ENCODE results near the gene PDLIM5. TPM values are rescaled to one million over a fixed set of nuclear protein-coding genes. Genes with fewer than 3 reads are reported as not detected.

PDLIM5 gene
- total RNA-seq, 1 experiment from 2014 or later: 44.7 TPM

DNA sequence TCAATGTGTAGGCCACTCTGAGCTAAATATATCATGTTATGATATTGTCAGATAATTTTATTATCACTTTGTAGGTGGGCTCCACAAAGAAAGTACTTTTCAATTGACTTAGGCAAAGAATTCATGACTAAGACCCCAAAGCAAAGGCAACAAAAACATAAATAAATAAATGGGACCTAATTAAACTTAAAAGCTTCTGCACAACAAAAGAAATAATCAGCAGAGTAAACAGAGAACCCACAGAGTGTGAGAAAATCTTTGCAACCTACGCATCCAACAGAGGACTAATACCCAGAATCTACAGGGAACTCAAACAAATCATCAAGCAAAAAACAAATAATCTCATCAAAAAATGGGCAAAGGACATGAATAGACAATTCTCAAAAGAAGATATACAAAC, 15.2 kb upstream of the PDLIM5 start:
- in situ Hi-C loops (cut with HindIII; ENCODE audit: low pct_unique_long_range_greater_than_20kb, low sequenced_read_pairs): no loop called here
- intact Hi-C loops (cut with micrococcal nuclease; ENCODE audit: unreplicated experiment): no loop called here
- TF ChIP-seq, protein P1, sequence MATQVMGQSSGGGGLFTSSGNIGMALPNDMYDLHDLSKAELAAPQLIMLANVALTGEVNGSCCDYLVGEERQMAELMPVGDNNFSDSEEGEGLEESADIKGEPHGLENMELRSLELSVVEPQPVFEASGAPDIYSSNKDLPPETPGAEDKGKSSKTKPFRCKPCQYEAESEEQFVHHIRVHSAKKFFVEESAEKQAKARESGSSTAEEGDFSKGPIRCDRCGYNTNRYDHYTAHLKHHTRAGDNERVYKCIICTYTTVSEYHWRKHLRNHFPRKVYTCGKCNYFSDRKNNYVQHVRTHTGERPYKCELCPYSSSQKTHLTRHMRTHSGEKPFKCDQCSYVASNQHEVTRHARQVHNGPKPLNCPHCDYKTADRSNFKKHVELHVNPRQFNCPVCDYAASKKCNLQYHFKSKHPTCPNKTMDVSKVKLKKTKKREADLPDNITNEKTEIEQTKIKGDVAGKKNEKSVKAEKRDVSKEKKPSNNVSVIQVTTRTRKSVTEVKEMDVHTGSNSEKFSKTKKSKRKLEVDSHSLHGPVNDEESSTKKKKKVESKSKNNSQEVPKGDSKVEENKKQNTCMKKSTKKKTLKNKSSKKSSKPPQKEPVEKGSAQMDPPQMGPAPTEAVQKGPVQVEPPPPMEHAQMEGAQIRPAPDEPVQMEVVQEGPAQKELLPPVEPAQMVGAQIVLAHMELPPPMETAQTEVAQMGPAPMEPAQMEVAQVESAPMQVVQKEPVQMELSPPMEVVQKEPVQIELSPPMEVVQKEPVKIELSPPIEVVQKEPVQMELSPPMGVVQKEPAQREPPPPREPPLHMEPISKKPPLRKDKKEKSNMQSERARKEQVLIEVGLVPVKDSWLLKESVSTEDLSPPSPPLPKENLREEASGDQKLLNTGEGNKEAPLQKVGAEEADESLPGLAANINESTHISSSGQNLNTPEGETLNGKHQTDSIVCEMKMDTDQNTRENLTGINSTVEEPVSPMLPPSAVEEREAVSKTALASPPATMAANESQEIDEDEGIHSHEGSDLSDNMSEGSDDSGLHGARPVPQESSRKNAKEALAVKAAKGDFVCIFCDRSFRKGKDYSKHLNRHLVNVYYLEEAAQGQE (IDR thresholded peaks at IDR 0.05; ENCODE audit: insufficient read depth in 1 of 2, low read depth in 2 of 2, low read length in 1 of 2): no peak
- TF ChIP-seq TCF7L2 (IDR thresholded peaks at IDR 0.05; ENCODE audit: low read depth, low read length) (no peak), SIN3A (IDR thresholded peaks at IDR 0.05; ENCODE audit: borderline replicate concordance, insufficient read depth, low read depth, low read length) (no peak), POLR2AphosphoS5 (IDR thresholded peaks at IDR 0.05; ENCODE audit: low read depth, low read length) (no peak)
- TF ChIP-seq, protein P2, sequence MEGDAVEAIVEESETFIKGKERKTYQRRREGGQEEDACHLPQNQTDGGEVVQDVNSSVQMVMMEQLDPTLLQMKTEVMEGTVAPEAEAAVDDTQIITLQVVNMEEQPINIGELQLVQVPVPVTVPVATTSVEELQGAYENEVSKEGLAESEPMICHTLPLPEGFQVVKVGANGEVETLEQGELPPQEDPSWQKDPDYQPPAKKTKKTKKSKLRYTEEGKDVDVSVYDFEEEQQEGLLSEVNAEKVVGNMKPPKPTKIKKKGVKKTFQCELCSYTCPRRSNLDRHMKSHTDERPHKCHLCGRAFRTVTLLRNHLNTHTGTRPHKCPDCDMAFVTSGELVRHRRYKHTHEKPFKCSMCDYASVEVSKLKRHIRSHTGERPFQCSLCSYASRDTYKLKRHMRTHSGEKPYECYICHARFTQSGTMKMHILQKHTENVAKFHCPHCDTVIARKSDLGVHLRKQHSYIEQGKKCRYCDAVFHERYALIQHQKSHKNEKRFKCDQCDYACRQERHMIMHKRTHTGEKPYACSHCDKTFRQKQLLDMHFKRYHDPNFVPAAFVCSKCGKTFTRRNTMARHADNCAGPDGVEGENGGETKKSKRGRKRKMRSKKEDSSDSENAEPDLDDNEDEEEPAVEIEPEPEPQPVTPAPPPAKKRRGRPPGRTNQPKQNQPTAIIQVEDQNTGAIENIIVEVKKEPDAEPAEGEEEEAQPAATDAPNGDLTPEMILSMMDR (IDR thresholded peaks at IDR 0.05): no peak
- H3K36me3 ChIP-seq (ENCODE audit: control insufficient read depth, insufficient read depth, low read length): no peaks in the 10 kb centered on the region
- H3K27ac ChIP-seq (ENCODE audit: low read length): no peak overlapping the region
- no peak overlapping the region for H3K4me3 ChIP-seq (ENCODE audit: low read depth in 2 of 2, low read length in 2 of 2)
- DNase-seq (ENCODE audit: low read depth, low spot score): no peak
- POLR2A ChIA-PET: no interaction called here
- H3K9me3 ChIP-seq (ENCODE audit: control insufficient read depth, insufficient read depth, low read depth, low read length): no peaks in the 10 kb centered on the region
- BruUV-seq (replicated peaks): no TSS peak
- no peak for ATAC-seq
- CTCF ChIA-PET: no interaction called here
- H3K27me3 ChIP-seq (ENCODE audit: control insufficient read depth, insufficient read depth, low read length): no peaks in the 10 kb centered on the region
- no peaks in the 10 kb centered on the region for H3K4me1 ChIP-seq (ENCODE audit: control insufficient read depth, insufficient read depth, low read length)

DNA sequence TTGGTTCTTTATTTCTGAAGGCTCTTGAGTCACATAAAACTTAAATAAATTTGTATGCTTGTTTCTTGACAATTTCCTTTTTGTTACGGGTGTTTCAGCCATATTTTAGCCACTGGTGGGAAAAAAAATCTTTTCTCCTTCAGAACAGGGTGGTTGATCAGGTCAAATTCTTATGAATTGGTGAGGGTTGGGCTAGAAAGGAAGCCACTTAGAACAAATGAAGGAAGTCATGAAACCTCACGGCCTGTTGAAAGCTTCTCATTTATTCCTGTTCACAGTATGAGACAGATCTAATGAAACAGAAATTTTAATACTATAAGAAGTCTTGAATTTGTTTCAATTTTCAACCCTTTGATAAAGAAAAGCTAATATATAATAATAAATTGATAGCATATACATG, 12.1 kb upstream of the PDLIM5 start:
- in situ Hi-C loops (cut with HindIII; ENCODE audit: low pct_unique_long_range_greater_than_20kb, low sequenced_read_pairs): no loop called here
- POLR2A ChIA-PET: interaction anchor here (0.6 kb wide), 1 partner anchor 124 kb away, joined by 3 read pairs; no protein-coding TSS in a partner anchor
- no peak for TF ChIP-seq TCF7L2 (IDR thresholded peaks at IDR 0.05; ENCODE audit: low read depth, low read length)
- TF ChIP-seq POLR2AphosphoS5 (IDR thresholded peaks at IDR 0.05; ENCODE audit: low read depth, low read length): no peak
- TF ChIP-seq, protein P1 (IDR thresholded peaks at IDR 0.05; ENCODE audit: insufficient read depth in 1 of 2, low read depth in 2 of 2, low read length in 1 of 2): no peak
- TF ChIP-seq, protein P2 (IDR thresholded peaks at IDR 0.05): no peak
- TF ChIP-seq SIN3A (IDR thresholded peaks at IDR 0.05; ENCODE audit: borderline replicate concordance, insufficient read depth, low read depth, low read length): no peak

More for the DNA sequence above, 12.1 kb upstream of the PDLIM5 start:
- Histone ChIP-seq H3K4me3 (ENCODE audit: low read depth in 2 of 2, low read length in 2 of 2) (no peak overlapping the region), H3K9me3 (ENCODE audit: control insufficient read depth, insufficient read depth, low read depth, low read length) (no peaks in the 10 kb centered on the region), H3K27ac (ENCODE audit: low read length) (no peak overlapping the region), H3K27me3 (ENCODE audit: control insufficient read depth, insufficient read depth, low read length) (no peaks in the 10 kb centered on the region), H3K4me1 (ENCODE audit: control insufficient read depth, insufficient read depth, low read length) (no peaks in the 10 kb centered on the region), H3K36me3 (ENCODE audit: control insufficient read depth, insufficient read depth, low read length) (no peaks in the 10 kb centered on the region)
- DNase-seq (ENCODE audit: low read depth, low spot score) (no peak), ATAC-seq (no peak)
- no TSS peak for BruUV-seq (replicated peaks)
- intact Hi-C loops (cut with micrococcal nuclease; ENCODE audit: unreplicated experiment): no loop called here
- CTCF ChIA-PET: no interaction called here
